Osteoblast (primary cell): ENCODE measurements around the gene WSCD1. TPM values are rescaled to one million over a fixed set of nuclear protein-coding genes. Genes with fewer than 3 reads are reported as not detected.

ENCODE experiments used
- DNase-seq: peaks from one replicate; pipeline ENCODE4 v3.0.0; 2011; ENCODE audit warnings: low spot score, mixed read lengths; ENCODE audit not compliant: insufficient read length; ENCODE audit errors: missing footprints
- H2AFZ ChIP-seq: 2 replicates; pipeline ENCODE4 v1.6.0; 2011; ENCODE audit warnings: mild to moderate bottlenecking, low read length
- H3K27ac ChIP-seq: 2 replicates; pipeline ENCODE4 v1.5.1; 2011; ENCODE audit warnings: mild to moderate bottlenecking, low read depth, low read length, moderate library complexity
- H3K27me3 ChIP-seq: 2 replicates; pipeline ENCODE4 v1.6.0; 2012; ENCODE audit warnings: mild to moderate bottlenecking, control low read depth, inconsistent platforms, low read length, moderate library complexity; ENCODE audit not compliant: insufficient read depth
- H3K36me3 ChIP-seq: 2 replicates; pipeline ENCODE4 v1.5.1; 2011; ENCODE audit warnings: mild to moderate bottlenecking, low read length, control low read depth, moderate library complexity; ENCODE audit not compliant: insufficient read depth
- H3K4me1 ChIP-seq: 2 replicates; pipeline ENCODE4 v1.5.1; 2011; ENCODE audit warnings: mild to moderate bottlenecking, low read length, control low read depth, moderate library complexity; ENCODE audit not compliant: insufficient read depth
- H3K4me2 ChIP-seq: 2 replicates; pipeline ENCODE4 v1.6.0; 2011; ENCODE audit warnings: mild to moderate bottlenecking, low read length; ENCODE audit not compliant: insufficient read depth
- H3K4me3 ChIP-seq: fragments of 200-600 bp; sonication (generic); 3 replicates; pipeline ENCODE4 v1.5.1; 2012; ENCODE audit warnings: mild to moderate bottlenecking, low read length, inconsistent platforms; ENCODE audit not compliant: insufficient read depth
- H3K79me2 ChIP-seq: 2 replicates; pipeline ENCODE4 v1.6.0; 2012; ENCODE audit warnings: mild to moderate bottlenecking, low read length, control low read depth, inconsistent platforms; ENCODE audit not compliant: insufficient read depth
- H3K9me3 ChIP-seq: 2 replicates; pipeline ENCODE4 v1.5.1; 2011; ENCODE audit warnings: low read depth, low read length, control low read depth
- H4K20me1 ChIP-seq: 2 replicates; pipeline ENCODE4 v1.6.0; 2012; ENCODE audit warnings: mild to moderate bottlenecking, low read length, control low read depth; ENCODE audit not compliant: insufficient read depth
- total RNA-seq: library from RNA; depleted of rRNA; stranded (reverse); fragments of >200 nt; gene quantifications from 2 replicates; pipeline ENCODE4 v1.2.3, GENCODE V29; 2012
- TF ChIP-seq, protein P1 (sequence below): IDR thresholded peaks from 2 replicates; pipeline ENCODE4 v1.5.1; 2011; ENCODE audit warnings: mild to moderate bottlenecking, low read depth, low read length, moderate library complexity; ENCODE audit errors: extremely low read depth

Gene WSCD1
- total RNA-seq, 1 donor, result not detected

GRCh38 chr17:6045621-6046357 lies 24.4 kb upstream of the WSCD1 start:
- Histone ChIP-seq H3K27ac (no peak overlapping the region), H3K4me3 (no peak overlapping the region), H3K4me1 (no peaks in the 10 kb centered on the region), H3K9me3 (no peaks in the 10 kb centered on the region), H2AFZ (no peak overlapping the region), H3K27me3 (no peaks in the 10 kb centered on the region), H4K20me1 (no peaks in the 10 kb centered on the region), H3K36me3 (no peaks in the 10 kb centered on the region), H3K4me2 (no peak overlapping the region), H3K79me2 (no peaks in the 10 kb centered on the region)
- DNase-seq, result no peak
- TF ChIP-seq, protein P1, sequence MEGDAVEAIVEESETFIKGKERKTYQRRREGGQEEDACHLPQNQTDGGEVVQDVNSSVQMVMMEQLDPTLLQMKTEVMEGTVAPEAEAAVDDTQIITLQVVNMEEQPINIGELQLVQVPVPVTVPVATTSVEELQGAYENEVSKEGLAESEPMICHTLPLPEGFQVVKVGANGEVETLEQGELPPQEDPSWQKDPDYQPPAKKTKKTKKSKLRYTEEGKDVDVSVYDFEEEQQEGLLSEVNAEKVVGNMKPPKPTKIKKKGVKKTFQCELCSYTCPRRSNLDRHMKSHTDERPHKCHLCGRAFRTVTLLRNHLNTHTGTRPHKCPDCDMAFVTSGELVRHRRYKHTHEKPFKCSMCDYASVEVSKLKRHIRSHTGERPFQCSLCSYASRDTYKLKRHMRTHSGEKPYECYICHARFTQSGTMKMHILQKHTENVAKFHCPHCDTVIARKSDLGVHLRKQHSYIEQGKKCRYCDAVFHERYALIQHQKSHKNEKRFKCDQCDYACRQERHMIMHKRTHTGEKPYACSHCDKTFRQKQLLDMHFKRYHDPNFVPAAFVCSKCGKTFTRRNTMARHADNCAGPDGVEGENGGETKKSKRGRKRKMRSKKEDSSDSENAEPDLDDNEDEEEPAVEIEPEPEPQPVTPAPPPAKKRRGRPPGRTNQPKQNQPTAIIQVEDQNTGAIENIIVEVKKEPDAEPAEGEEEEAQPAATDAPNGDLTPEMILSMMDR, result no peak

DNA sequence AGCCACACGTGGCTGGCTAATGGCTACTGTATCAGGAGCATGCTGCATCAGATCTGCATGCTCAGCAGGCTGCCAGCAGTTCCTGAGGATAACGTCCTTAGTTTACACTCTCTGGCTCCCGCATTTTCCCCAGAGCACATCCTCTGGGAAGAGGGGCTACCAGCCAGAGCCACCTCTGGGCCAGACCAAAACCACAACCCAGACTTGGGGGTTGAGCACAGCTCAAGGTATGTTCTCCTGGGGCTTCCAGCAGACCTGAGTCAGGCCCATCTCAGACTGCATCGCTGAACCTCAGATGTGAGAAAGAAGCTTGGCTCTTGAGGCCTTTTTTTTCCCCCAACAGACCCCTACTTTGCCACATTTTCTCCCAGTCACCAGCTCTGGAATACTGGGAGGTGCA lies 23.7 kb upstream of the WSCD1 start:
- Histone ChIP-seq H3K27ac (no peak overlapping the region), H2AFZ (no peak overlapping the region), H3K4me1 (no peaks in the 10 kb centered on the region), H3K9me3 (no peaks in the 10 kb centered on the region), H3K27me3 (no peaks in the 10 kb centered on the region), H3K36me3 (no peaks in the 10 kb centered on the region), H3K4me3 (no peak overlapping the region), H3K79me2 (no peaks in the 10 kb centered on the region), H3K4me2 (no peak overlapping the region), H4K20me1 (no peaks in the 10 kb centered on the region)
- TF ChIP-seq, protein P1, result no peak
- DNase-seq, result no peak

DNA sequence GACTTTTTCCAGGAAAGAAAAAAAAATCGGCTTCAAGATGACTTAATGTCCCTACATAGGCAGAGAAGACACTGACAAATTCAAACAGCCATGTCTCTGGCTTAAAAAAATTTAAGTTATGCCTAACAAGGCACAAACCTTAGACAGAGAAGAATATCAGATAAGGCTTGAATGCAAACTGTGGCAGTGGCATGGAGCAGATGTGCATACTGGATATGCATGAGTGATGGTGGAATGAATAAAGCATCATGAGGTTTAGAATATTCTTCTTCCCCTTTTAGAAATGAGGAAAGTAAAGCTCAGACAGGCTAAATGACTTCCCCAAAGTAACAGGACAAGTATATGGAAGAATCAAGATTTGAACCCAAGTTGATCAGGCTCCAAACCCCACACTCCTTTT lies 23.2 kb upstream of the WSCD1 start:
- no peaks in the 10 kb centered on the region for H3K4me1 ChIP-seq
- no peak overlapping the region for H3K27ac ChIP-seq
- H3K27me3 ChIP-seq, result no peaks in the 10 kb centered on the region
- H2AFZ ChIP-seq, result no peak overlapping the region
- H3K9me3 ChIP-seq, result no peaks in the 10 kb centered on the region
- H4K20me1 ChIP-seq, result no peaks in the 10 kb centered on the region
- no peak overlapping the region for H3K4me3 ChIP-seq
- no peak for DNase-seq
- no peak overlapping the region for H3K4me2 ChIP-seq
- H3K79me2 ChIP-seq, result no peaks in the 10 kb centered on the region
- TF ChIP-seq, protein P1, result no peak
- H3K36me3 ChIP-seq, result no peaks in the 10 kb centered on the region

DNA sequence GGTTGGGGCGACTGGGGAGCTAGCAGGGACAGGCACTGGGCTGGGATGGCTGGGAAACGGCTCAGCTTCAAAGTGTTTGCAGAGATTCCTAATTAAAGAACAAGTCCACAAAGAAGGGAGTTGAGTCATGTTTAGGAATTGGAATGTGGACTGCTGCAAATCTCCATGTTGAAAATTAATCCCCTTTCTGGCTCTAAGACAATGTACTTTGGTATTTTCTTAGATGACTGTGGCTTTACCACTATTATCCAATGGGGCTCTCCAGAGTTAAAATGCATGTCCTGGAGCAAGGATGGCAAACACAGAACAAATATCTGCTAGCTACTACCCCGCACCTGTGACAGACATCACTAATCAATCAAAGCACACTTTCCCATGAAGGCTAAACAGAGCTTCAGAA lies 22.2 kb upstream of the WSCD1 start:
- Histone ChIP-seq H3K4me3 (no peak overlapping the region), H3K4me1 (no peaks in the 10 kb centered on the region), H3K27me3 (no peaks in the 10 kb centered on the region), H3K4me2 (no peak overlapping the region), H3K79me2 (no peaks in the 10 kb centered on the region), H4K20me1 (no peaks in the 10 kb centered on the region), H3K27ac (no peak overlapping the region), H2AFZ (no peak overlapping the region), H3K9me3 (no peaks in the 10 kb centered on the region), H3K36me3 (no peaks in the 10 kb centered on the region)
- DNase-seq, result no peak
- TF ChIP-seq, protein P1, result no peak
